ENCODE measurements around the gene CACNA2D1.

DNA sequence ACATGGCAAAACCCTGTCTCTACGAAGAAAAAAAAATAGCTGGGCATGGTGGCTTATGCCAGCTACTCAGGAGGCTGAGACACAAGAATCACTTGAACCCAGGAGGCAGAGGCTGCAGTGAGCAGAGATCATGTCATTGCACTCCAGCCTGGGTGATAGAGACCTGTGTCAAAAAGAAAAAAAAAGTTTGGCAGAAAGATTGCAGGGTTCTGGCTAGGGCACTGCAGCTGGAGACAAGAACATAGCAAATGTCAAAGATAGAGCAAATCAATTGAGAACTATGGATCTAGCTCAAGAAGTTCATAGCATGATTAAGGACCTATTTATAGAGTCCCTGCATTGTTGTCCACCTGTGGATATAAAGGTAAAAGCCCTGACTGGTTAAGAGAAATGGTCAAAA lies 79.5 kb downstream of the CACNA2D1 start:
- TF ChIP-seq, protein P1, sequence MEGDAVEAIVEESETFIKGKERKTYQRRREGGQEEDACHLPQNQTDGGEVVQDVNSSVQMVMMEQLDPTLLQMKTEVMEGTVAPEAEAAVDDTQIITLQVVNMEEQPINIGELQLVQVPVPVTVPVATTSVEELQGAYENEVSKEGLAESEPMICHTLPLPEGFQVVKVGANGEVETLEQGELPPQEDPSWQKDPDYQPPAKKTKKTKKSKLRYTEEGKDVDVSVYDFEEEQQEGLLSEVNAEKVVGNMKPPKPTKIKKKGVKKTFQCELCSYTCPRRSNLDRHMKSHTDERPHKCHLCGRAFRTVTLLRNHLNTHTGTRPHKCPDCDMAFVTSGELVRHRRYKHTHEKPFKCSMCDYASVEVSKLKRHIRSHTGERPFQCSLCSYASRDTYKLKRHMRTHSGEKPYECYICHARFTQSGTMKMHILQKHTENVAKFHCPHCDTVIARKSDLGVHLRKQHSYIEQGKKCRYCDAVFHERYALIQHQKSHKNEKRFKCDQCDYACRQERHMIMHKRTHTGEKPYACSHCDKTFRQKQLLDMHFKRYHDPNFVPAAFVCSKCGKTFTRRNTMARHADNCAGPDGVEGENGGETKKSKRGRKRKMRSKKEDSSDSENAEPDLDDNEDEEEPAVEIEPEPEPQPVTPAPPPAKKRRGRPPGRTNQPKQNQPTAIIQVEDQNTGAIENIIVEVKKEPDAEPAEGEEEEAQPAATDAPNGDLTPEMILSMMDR (IDR thresholded peaks at IDR 0.05) = no peak
- TF ChIP-seq EP300 (IDR thresholded peaks at IDR 0.05) = no peak
